Subcutaneous adipose tissue (tissue), 4 donors: ENCODE measurements around the gene EDNRA. TPM values are rescaled to one million over a fixed set of nuclear protein-coding genes. Genes with fewer than 3 reads are reported as not detected.

Experiments
- total RNA-seq, 4 donors: library from RNA; depleted of rRNA; stranded (reverse); fragments of >200 nt; gene quantifications; one replicate each; pipeline ENCODE4 v1.1.0, GENCODE V29; 2016
- TF ChIP-seq, protein P1 (sequence below): fragments of 450-650 bp; IDR thresholded peaks from one replicate; pipeline ENCODE4 v1.5.1; 2016; ENCODE audit warnings: low read depth, mild to moderate bottlenecking, control low read depth, antibody characterized with exemption, moderate library complexity

EDNRA gene
- total RNA-seq, 4 donors from 2014 or later = 2.9 to 8.0 (median 4.8) TPM

DNA sequence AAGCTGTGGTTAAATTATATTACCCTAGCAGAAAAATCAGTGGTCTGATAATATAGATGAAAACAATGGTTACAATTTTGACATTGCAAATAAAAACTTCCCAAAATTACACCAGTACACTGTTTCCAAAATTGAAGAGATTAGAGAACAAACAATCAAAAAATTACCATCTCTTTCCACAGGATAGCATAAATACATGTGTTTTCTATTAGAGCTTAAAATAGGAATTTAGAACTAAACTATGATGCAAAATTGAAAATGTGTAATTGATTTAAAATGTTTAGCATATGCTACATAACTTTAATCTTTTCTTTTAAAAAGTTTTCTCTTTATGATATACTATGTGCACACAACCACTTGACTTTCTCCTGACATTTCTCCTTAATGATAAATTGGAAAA, 6.7 kb downstream of the EDNRA start:
- TF ChIP-seq, protein P1, sequence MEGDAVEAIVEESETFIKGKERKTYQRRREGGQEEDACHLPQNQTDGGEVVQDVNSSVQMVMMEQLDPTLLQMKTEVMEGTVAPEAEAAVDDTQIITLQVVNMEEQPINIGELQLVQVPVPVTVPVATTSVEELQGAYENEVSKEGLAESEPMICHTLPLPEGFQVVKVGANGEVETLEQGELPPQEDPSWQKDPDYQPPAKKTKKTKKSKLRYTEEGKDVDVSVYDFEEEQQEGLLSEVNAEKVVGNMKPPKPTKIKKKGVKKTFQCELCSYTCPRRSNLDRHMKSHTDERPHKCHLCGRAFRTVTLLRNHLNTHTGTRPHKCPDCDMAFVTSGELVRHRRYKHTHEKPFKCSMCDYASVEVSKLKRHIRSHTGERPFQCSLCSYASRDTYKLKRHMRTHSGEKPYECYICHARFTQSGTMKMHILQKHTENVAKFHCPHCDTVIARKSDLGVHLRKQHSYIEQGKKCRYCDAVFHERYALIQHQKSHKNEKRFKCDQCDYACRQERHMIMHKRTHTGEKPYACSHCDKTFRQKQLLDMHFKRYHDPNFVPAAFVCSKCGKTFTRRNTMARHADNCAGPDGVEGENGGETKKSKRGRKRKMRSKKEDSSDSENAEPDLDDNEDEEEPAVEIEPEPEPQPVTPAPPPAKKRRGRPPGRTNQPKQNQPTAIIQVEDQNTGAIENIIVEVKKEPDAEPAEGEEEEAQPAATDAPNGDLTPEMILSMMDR = no peak

DNA sequence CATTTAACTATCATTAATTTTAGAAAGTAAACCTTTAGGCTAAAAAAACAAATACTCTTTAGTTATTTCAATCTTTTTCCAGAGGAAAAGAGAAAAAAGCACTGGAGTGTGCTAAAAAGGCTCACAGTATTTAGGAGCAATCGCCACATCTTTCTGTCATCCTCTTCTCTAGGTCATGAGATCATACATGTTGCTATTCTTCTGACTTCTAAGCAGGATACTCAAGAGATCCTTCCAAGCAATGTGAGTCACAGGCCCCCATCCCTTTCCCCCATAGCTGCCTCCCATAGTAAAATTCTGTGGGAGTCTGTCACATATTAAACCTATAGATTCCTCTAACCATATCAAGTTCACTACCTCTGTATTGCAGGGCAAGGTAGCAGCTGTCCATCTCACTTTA, 7.7 kb downstream of the EDNRA start:
- TF ChIP-seq, protein P1 = no peak

DNA sequence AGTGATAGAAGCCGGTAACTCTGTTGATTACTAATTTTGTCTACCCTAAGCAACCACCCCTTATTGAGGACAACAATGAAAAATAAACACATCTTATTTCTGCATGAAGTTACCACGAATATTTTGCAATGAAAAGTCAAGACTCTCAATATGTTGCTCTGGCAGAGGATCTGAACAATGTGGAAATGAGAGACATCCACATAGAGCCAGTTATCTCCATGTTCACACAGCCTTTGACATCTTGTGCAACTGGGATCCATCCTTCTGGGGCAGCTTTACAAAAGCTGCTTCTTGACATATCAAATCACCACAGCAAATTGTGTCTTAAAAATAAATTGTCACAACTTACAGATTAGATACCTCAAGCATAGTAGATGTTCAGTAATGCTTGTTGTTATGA, 10.2 kb downstream of the EDNRA start:
- TF ChIP-seq, protein P1 = no peak

DNA sequence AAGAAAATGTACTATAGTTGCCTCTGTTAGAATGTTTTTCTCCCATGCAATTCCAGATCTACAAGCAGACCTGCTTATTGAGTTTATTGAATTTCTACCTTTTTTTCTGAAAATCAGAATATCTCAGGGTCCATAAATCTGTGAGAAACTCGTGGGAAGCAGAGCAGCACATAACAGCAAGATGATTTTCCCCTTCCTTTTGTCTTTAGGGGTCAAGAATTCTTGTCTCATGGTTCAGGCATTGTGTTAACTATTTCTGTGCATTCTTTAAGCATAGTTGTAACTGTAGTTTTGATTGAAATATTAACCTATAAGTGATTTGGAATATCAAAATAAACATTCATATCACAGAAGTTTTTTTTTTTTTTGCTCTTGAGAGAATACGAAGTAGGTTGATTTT, 11.4 kb downstream of the EDNRA start:
- TF ChIP-seq, protein P1 = no peak

DNA sequence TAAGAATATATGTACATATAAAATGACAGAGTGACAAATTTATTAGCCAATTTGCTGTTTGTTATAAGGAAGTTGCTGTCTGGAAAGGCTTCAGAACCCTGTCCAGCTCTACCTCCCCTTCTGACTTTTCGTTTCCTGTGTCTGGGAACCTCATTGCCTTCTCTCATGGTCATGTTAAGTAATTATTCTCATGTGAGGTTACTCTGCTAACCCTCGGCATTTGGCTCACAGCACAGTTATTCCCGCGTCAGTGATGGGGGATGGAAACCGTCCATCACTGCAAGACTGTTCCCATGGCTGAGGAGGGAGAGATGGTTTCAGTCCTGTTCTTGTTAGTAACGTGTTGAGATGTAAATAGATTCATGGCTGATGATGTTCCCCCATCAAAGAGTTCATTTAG, 11.9 kb downstream of the EDNRA start:
- TF ChIP-seq, protein P1 = no peak

DNA sequence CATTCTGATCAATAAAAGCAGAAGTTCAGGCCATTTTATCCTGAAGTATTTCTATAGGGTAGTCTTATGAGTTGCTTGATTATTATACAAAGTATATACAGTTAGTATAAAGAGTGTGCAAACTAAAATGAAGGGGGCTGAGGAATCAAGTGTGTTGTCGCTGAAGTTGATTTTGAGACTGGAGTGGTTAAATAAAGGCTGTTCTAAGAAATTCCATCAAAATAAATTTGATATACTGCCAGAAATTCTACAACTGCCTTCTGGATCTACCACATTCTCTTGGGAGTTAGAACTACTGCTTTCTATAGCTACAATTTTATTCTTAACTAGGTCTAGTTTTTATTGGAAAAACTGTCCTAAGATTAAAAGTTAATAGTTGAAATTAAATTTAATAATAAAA, 12.4 kb downstream of the EDNRA start:
- TF ChIP-seq, protein P1 = no peak

DNA sequence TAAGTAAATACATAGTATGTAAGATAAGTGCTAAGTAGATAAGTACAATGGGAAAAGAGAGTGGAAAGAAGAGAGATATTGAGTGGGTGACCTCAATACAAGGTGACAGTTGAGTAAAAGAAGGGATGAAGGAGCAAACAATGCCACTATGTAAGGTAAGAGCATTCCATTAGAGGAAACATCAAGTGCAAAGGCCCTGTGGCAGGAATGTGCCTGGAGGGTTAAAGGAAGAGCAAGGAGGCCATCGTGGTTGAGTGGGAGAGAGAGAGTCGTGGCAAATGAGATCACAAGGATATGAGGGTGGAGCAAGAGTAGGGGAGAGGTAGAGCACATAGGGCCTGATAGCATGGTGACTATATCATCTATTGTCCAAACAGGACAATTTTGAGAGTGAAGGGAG, 13.4 kb downstream of the EDNRA start:
- TF ChIP-seq, protein P1 = no peak

DNA sequence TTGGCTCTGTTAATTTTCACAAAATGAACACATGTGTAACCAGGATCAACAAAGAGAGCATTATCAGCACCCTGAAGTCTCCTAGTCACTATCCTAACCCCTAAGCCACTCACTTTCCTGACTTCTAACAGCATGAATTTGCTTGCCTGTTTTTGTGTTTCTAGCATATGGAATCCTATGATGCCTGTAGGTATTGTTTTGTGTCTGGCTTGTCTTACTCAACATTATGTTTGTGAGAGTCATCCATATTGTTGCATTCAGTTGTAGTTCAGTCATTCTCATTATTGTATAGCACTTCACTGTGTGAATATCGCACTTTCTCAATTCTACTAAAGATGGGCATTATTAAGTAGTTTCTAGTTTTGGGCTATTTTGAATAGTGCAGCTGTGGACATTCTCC, 15.6 kb downstream of the EDNRA start:
- TF ChIP-seq, protein P1 = no peak
